Measurements from ENCODE around the gene GNAQ.

- no peak for TF ChIP-seq CTCF (conservative IDR thresholded peaks at IDR 0.05; ENCODE audit: low read depth, low read length)
- no peak for TF ChIP-seq EZH2 (IDR thresholded peaks at IDR 0.05; ENCODE audit: low read length, unreplicated experiment)
- no peak for TF ChIP-seq EZH2phosphoT487 (IDR thresholded peaks at IDR 0.05; ENCODE audit: borderline replicate concordance, low read length)
Observed at GRCh38 chr9:78073722-78074121, 42.1 kb upstream of the GNAQ start.
